AG04450 (cell line): ENCODE measurements around the gene PDLIM5. TPM values are rescaled to one million over a fixed set of nuclear protein-coding genes. Genes with fewer than 3 reads are reported as not detected.
A peak's percentile ranks its signal among the peaks of the same experiment; 100 is the strongest.

ENCODE experiments used
- CTCF ChIA-PET: fragments of 300-600, 350-600 bp; formaldehyde crosslinking; extraction: SDS; loops from one replicate; lab custom pipeline; 2022; ENCODE audit warnings: antibody characterized with exemption, inconsistent platforms; lab: Charles Lee
- POLR2A ChIA-PET: fragments of 350-600 bp; formaldehyde crosslinking; extraction: SDS; loops from one replicate; lab custom pipeline; 2021; ENCODE audit warnings: antibody characterized with exemption, inconsistent platforms; lab: Yijun Ruan, JAX
- DNase-seq: peaks from one replicate; pipeline ENCODE4 v3.0.0-alpha.2; 2011; ENCODE audit warnings: low read depth, low spot score
- H3K27ac ChIP-seq: one replicate; pipeline ENCODE4 v1.5.1; 2012; ENCODE audit warnings: low read depth, low read length, control low read depth
- H3K27me3 ChIP-seq: one replicate; pipeline ENCODE4 v1.6.0; 2012; ENCODE audit warnings: low read length; ENCODE audit not compliant: control insufficient read depth, insufficient read depth
- H3K4me3 ChIP-seq: 2 replicates; pipeline ENCODE4 v1.5.1; 2011; ENCODE audit warnings: mild to moderate bottlenecking, low read depth, low read length, control low read depth
- H3K9me3 ChIP-seq: 2 replicates; pipeline ENCODE4 v1.5.1; 2012; ENCODE audit warnings: low read length; ENCODE audit not compliant: control insufficient read depth, insufficient read depth
- CTCF ChIP-seq: IDR thresholded peaks from 2 replicates; pipeline ENCODE4 v1.5.1; 2011; ENCODE audit warnings: low read depth, low read length, control low read depth, inconsistent platforms
- polyA plus RNA-seq: library from polyadenylated mRNA; depleted of rRNA; stranded (reverse); fragments of >200 nt; gene quantifications from 2 replicates; pipeline ENCODE4 v1.2.3, GENCODE V29; 2011

Gene PDLIM5
- polyA plus RNA-seq, 1 experiment: 81.5 TPM

- peak overlapping the region; percentile 74 for H3K27ac ChIP-seq
- POLR2A ChIA-PET: no interaction called here
- H3K27me3 ChIP-seq: no peaks in the 10 kb centered on the region
- TF ChIP-seq CTCF: no peak
- peak; percentile 63 for DNase-seq
- H3K4me3 ChIP-seq: peak overlapping the region; percentile 87
- no peaks in the 10 kb centered on the region for H3K9me3 ChIP-seq
- CTCF ChIA-PET: interaction anchor here (0.6 to 1.7 kb wide), 5 partner anchors 9 to 630 kb away, joined by 3 to 10 read pairs (median 5); no protein-coding TSS in a partner anchor
Observed at GRCh38 chr4:94452476-94453371, 982 bp downstream of the PDLIM5 start.

GRCh38 chr4:94453391-94453963, 1.7 kb downstream of the PDLIM5 start:
- Histone ChIP-seq H3K4me3 (peak overlapping the region; percentile 87), H3K27ac (no peak overlapping the region), H3K9me3 (no peaks in the 10 kb centered on the region), H3K27me3 (no peaks in the 10 kb centered on the region)
- no peak for TF ChIP-seq CTCF
- CTCF ChIA-PET: interaction anchor here (0.7 to 1.7 kb wide), 5 partner anchors 8 to 197 kb away, joined by 3 to 5 read pairs (median 3); no protein-coding TSS in a partner anchor
- POLR2A ChIA-PET: no interaction called here
- DNase-seq: no peak

GRCh38 chr4:94454405-94454804, 2.7 kb downstream of the PDLIM5 start:
- TF ChIP-seq CTCF: no peak
- H3K27me3 ChIP-seq: no peaks in the 10 kb centered on the region
- no peak overlapping the region for H3K27ac ChIP-seq
- ChIA-PET CTCF (no interaction called here), POLR2A (no interaction called here)
- DNase-seq: no peak
- no peaks in the 10 kb centered on the region for H3K9me3 ChIP-seq
- H3K4me3 ChIP-seq: peak overlapping the region; percentile 11; the same call in 1 of the 2 replicates

- no peak for TF ChIP-seq CTCF
- ChIA-PET CTCF (no interaction called here), POLR2A (no interaction called here)
- no peak overlapping the region for H3K4me3 ChIP-seq
- peak; percentile 42 for DNase-seq
- H3K27ac ChIP-seq: no peak overlapping the region
- H3K27me3 ChIP-seq: no peaks in the 10 kb centered on the region
- H3K9me3 ChIP-seq: no peaks in the 10 kb centered on the region
Observed at GRCh38 chr4:94455081-94455480, 3.3 kb downstream of the PDLIM5 start.

- no peaks in the 10 kb centered on the region for H3K9me3 ChIP-seq
- no peak overlapping the region for H3K4me3 ChIP-seq
- no peaks in the 10 kb centered on the region for H3K27me3 ChIP-seq
- POLR2A ChIA-PET: no interaction called here
- H3K27ac ChIP-seq: no peak overlapping the region
- TF ChIP-seq CTCF: no peak
- no peak for DNase-seq
- CTCF ChIA-PET: no interaction called here
Observed at GRCh38 chr4:94457692-94458106, 6.0 kb downstream of the PDLIM5 start.
